Heart left ventricle (tissue), 13 donors: ENCODE measurements around the gene PASK.

Source experiments
- CTCF ChIP-seq, 12 donors: fragments of 200-600 bp; sonication (generic) in 4 of 12; IDR thresholded peaks; one replicate each; pipeline versions ENCODE4 v1.5.0 to v1.8.0; 2018 to 2022; ENCODE audit warnings: antibody characterized with exemption in 12 of 12, mild to moderate bottlenecking in 5 of 12
- POLR2A ChIP-seq, 2 donors: fragments of 450-650 bp; IDR thresholded peaks; one replicate each; pipeline ENCODE4 v1.6.1; 2017; ENCODE audit warnings: antibody characterized with exemption in 2 of 2, mild to moderate bottlenecking in 2 of 2, moderate library complexity in 2 of 2
- donor health status: ischemic (EF 13 %, LVEDD 7.1; RV severe dilation, severe dysfunction).
- donor health status: DM: no; HTN: yes; CAD: no.
- donor health status: DM: no; HTN: no; CAD: no.
- donor health status: ischemic (EF 25% LVEDD 6.9; RV normal size, moderate dysfunction).
- donor health status: ischemic (EF 25% LVEDD 5.7; RV mildly dilated, moderate dysfunction).
- donor health status: ischemic (EF 35%, LVEDD 5.7; RV mildly dilated, moderate dysfunction).
- donor health status: nonischemic (EF 11% LVEDD 7.7; RV severe dilation, severe dysfunction).
- donor health status: DM: yes; HTN: yes; CAD: no.
- donor health status: PGD.
- donor health status: ischemic (EF 29% LVEDD 5.4; RV normal size, mild dysfunction).
- donor health status: nonischemic (EF 23%, LVEDD 6.1; RV moderate dilation, normal function).

GRCh38 chr2:241088791-241089732 lies 60.2 kb downstream of the PASK start:
- no peak for TF ChIP-seq CTCF (IDR thresholded peaks at IDR 0.05)
- no peak for TF ChIP-seq POLR2A (IDR thresholded peaks at IDR 0.05)
